Breast epithelium (tissue), 3 donors: ENCODE data around the gene GJD4.

Experiments used
- CTCF ChIP-seq, 3 donors: fragments of 450-650 bp; IDR thresholded peaks; one replicate each; pipeline ENCODE4 v1.5.1; 2016 to 2017; ENCODE audit warnings: antibody characterized with exemption in 3 of 3, mild to moderate bottlenecking in 3 of 3, moderate library complexity in 3 of 3
- POLR2A ChIP-seq: fragments of 450-650 bp; IDR thresholded peaks from one replicate; pipeline ENCODE4 v1.6.1; 2016; ENCODE audit warnings: antibody characterized with exemption, mild to moderate bottlenecking, moderate library complexity

- TF ChIP-seq CTCF (IDR thresholded peaks at IDR 0.05) (no peak), POLR2A (no peak)
These were observed 10.7 kb upstream of the GJD4 start for GRCh38 chr10:35594115-35595079.
